GM12864 (cell line): ENCODE results near the gene CRB2.

ENCODE experiments used
- DNase-seq: peaks from one replicate; pipeline ENCODE4 v3.0.0-alpha.2; 2011; ENCODE audit warnings: low read depth
- H3K4me3 ChIP-seq: 2 replicates; pipeline ENCODE4 v1.5.1; 2011; ENCODE audit warnings: mild to moderate bottlenecking, low read depth, low read length, control low read depth
- CTCF ChIP-seq: IDR thresholded peaks from 2 replicates; pipeline ENCODE4 v1.5.1; 2011; ENCODE audit warnings: low read depth, mild to moderate bottlenecking, moderate library complexity, low read length, control low read depth, inconsistent platforms; ENCODE audit errors: missing control alignments

CRB2 gene

GRCh38 chr9:123382653-123383511 is 26.9 kb downstream of the CRB2 start:
- no peak for TF ChIP-seq CTCF
- no peak overlapping the region for H3K4me3 ChIP-seq
- no peak for DNase-seq

GRCh38 chr9:123383512-123384170 is 27.6 kb downstream of the CRB2 start:
- no peak overlapping the region for H3K4me3 ChIP-seq
- no peak for TF ChIP-seq CTCF
- no peak for DNase-seq

- DNase-seq, result no peak
- no peak for TF ChIP-seq CTCF
- no peak overlapping the region for H3K4me3 ChIP-seq
Observed at GRCh38 chr9:123387686-123388085, 31.7 kb downstream of the CRB2 start.

GRCh38 chr9:123389070-123389469 is 33.1 kb downstream of the CRB2 start:
- no peak overlapping the region for H3K4me3 ChIP-seq
- DNase-seq, result no peak
- TF ChIP-seq CTCF, result no peak

- no peak overlapping the region for H3K4me3 ChIP-seq
- TF ChIP-seq CTCF, result no peak
- no peak for DNase-seq
Observed at GRCh38 chr9:123389698-123390097, 33.7 kb downstream of the CRB2 start.

GRCh38 chr9:123390337-123391135 is 34.5 kb downstream of the CRB2 start:
- no peak overlapping the region for H3K4me3 ChIP-seq
- no peak for TF ChIP-seq CTCF

More at GRCh38 chr9:123390337-123391135, 34.5 kb downstream of the CRB2 start:
- DNase-seq, result no peak
